HG02938 (cell line): ENCODE data around the gene GJA5.

Source experiments
- ATAC-seq: cut with Tn5 transposase; IDR thresholded peaks from one replicate; pipeline ENCODE4 v1.9.1; 2021; ENCODE audit warnings: mild to moderate bottlenecking, moderate library complexity; ENCODE audit not compliant: unreplicated experiment

Gene GJA5

DNA sequence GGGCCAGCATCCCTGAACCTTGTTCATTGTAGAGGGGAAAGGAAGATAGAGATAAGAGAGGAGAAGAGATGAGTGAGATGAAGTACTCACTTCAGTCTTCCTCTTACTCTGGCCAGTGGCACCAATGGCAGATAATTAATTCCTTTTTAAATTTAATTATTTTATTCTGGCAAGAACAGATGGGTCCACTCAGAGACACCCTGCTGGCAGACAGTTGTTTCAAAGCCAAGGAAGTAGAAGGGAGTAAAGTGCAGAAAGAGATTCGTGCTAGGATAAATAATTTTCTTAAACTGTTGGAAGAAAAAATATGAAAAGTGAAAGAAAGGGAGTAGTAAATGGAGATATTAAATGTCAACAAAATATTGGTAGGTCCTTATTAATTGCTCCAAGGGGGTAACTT, 7.7 kb upstream of the GJA5 start:
- no peak for ATAC-seq

DNA sequence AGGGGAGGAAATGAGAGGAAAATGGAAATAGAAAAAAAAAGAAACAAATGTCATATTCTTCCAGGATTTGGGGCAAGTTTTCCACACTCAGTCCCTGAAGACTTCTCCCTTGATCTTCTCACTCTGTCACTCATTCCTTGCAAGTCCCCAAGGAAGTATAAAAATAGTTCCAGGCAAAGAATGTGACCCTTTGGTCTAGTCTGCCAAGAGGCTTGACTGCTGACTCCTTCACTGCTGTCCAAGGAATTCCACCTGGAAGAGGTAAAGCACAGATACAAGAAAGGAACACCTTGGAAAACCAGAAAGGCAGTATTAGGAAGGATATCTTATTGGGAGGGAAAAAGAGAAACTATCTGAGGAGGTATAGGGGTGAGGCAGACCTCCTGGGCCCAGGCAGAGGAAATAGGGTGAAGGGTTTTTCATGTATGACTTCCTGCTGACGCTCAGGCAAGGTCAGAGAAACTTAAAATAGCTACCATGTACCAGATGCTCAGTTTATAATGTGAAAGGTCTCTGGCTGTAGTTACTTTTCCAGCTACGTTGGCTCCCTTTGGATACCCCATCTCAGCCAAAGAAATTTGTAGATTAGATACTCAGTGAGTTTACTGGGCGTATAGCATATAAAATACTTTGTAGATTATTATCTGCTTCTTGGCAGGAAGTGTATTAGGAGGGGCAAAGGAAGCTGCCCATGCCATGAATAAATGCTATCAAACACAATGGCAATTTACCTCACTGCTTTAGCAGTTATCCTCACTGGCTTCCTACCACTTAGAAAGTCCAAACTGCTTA, 2.0 kb upstream of the GJA5 start:
- ATAC-seq = no peak

DNA sequence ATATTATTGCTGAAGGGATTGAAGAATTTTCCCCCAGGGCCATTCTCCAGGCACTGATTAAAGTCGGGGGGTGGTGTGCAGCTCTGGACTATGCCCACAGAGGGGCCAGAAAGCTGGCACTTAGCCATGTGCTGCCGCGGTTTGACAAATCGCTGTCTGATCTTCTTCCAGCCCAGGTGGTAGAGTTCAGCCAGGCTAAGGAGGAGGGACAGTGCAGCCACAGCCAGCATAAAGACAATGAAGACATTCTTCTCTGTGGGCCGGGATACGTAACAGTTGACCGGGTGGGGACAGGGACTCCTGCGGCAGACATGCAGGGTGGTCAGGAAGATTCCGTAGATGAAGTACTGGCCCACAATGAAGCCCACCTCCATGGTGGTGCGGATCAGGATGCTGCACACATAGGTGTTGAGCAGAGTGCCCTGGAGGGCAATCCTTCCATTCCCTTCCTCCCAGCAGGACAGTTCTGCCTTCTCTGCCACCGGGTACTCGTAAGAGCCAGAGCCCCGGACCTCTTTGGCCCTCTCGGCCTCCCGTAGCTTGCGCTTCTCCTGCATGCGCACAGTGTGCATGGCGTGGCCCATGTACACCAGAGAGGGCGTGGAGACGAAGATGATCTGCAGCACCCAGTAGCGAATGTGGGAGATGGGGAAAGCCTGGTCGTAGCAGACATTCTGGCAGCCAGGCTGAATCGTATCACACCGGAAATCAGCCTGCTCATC, 1.9 kb downstream of the GJA5 start:
- ATAC-seq = no peak

GRCh38 chr1:147757015-147757990, 3.1 kb downstream of the GJA5 start:
- no peak for ATAC-seq

- no peak for ATAC-seq
These were observed 4.1 kb downstream of the GJA5 start for GRCh38 chr1:147756341-147756740.

GRCh38 chr1:147754661-147755060, 5.7 kb downstream of the GJA5 start:
- no peak for ATAC-seq

DNA sequence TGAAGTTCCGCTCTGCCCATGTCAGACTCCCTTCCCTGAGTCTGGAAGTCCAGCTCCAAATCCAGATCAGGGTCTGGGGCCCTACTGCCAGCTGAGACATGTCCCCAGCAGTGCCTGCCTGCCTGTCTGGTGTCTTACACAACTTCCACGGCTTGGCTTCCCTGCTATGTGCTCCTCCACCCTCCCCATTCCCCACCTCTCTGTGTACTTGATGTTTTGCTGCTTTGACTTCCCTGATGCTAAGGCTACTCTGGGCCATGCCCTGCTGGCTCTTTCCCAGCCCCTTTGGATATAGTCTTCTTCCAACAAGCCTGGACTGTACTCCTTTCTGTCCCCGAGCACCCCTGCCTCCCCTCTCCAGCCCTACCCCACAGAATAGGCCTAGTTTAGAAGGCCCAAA, 7.3 kb downstream of the GJA5 start:
- ATAC-seq = no peak

GRCh38 chr1:147752511-147752910, 7.9 kb downstream of the GJA5 start:
- no peak for ATAC-seq

DNA sequence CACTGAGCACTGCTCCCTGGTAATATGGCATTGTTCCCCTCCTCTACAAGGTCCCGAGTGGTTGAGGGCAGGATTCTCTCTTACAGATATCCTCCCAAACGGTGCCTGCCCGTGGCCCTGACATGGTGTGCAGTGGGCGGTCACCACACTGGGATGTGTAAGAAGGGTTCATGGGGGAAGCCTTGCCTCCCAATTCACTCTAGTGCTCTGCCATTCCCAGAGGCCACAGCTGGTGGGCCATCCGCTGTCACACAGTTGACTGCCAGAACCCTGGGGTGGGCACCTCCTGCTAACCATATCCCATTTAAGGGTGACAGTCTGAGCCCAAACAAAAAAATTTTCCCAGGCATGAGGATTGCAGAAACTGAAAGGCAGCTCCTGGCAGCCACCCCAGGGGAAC, 9.1 kb downstream of the GJA5 start:
- ATAC-seq = no peak

- no peak for ATAC-seq
These were observed 9.7 kb downstream of the GJA5 start for GRCh38 chr1:147750618-147751217.

DNA sequence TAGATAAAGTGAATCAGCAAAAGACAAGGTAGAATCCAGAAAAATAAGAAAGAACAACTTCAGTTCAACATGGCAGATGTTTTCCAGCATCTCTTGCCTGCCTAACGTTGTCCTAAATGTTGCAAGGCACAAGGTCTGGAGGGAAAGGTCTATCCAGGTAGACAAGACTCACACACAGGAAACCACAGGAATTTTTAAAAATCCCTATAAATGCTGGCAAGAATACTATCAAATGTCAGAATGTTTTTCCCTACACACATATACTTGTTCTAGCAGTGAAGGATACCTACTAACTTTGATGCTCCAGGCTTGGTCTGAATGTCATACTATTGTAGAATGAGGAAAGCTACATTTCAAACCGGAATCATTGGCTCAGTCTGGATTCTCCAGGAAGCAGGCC, 10.6 kb downstream of the GJA5 start:
- ATAC-seq = no peak

DNA sequence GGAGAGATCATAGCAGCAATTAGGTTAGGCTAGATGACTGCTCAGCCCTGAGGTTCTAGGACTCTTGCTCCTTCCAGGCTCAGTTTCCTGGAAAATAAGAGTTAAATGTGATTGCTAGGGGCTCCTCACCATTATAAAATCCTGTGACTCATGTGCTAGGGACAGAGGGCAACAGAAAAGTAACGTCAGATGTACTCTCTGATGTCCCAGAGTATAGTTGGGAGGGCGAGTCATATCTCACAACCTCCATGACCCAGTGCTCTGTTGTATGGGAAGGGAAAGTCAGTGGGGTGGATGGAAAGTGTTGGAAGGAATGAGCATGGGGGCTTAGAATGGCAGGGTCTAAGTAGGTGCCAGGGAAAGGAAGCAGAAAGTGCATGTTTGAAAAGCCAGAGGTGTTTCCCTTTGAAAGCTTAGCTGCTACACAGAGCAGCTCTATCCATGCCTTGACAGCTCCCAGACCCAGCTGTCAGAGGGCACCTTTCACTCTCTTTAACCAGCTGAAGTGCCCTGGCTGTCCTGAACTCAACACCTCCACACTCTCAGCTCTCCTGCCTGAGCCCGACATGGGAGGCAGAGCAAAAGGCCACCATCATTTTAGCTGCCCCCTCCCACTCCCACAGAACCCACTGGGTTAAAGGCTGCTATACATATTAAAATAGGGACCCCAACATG, 11.6 kb downstream of the GJA5 start:
- no peak for ATAC-seq

GRCh38 chr1:147747966-147748365, 12.4 kb downstream of the GJA5 start:
- ATAC-seq = no peak

DNA sequence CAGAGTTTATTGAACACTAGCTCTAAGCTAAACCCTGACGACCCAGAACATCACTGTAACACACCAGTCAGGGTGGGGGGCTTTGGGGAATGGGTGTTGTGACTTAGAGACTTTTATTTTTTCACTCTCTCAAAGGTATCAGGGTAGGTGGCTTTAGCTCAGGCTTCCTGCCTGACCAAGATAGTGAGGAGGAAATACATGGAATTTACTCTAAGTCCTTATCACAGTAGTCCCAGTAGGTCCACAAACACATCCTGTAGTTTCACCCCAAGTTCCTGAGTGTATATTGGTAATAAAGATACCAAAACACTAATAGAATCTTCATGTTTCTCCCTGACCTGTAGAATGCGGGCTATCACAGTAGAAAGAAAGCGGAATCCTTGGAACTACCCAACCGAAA, 15.1 kb downstream of the GJA5 start:
- no peak for ATAC-seq

- no peak for ATAC-seq
These were observed 19.3 kb downstream of the GJA5 start for GRCh38 chr1:147741065-147741464.

- ATAC-seq = no peak
These were observed 20.0 kb downstream of the GJA5 start for GRCh38 chr1:147740391-147740790.

- no peak for ATAC-seq
These were observed 21.5 kb downstream of the GJA5 start for GRCh38 chr1:147738739-147739476.

- no peak for ATAC-seq
These were observed 22.3 kb downstream of the GJA5 start for GRCh38 chr1:147738129-147738528.

DNA sequence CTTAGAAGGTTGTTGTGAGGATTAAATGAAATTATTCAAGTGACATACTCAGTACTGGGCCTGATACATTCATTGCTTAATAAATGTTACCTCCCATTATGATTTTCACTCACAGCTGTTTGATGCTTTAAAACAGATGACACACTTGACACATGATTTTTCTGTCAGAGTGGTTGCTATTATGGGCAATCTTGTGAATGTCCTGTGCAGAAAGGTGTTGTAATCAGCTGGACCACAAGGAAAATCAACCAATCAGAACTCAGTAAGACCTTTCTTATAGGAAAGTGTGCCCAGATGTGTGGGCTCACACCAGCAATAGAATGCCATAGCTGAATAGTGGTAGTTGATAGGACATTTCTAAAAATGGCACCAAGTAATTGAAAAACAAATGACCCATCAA, 23.5 kb downstream of the GJA5 start:
- ATAC-seq = no peak

GRCh38 chr1:147735423-147735822, 25.0 kb downstream of the GJA5 start:
- ATAC-seq = no peak
